HCT116 (cell line): ENCODE measurements around the gene CTLA4. TPM values are rescaled to one million over a fixed set of nuclear protein-coding genes. Genes with fewer than 3 reads are reported as not detected.

Experiments
- ATAC-seq: fragments of 200-7000 bp; cut with Tn5 transposase; 2 replicates; pipeline ENCODE4 v1.9.1; 2020; ENCODE audit warnings: mild to moderate bottlenecking, moderate library complexity
- BruUV-seq: library from RNA; stranded (reverse); fragments of 400-500 nt; replicated peaks from 2 replicates; lab custom pipeline; 2021; lab: Mats Ljungman, UMichigan
- CTCF ChIA-PET: fragments of 300-600 bp; sonication (Branson Sonifier 250); formaldehyde crosslinking; loops from one replicate; lab custom pipeline; 2021; ENCODE audit warnings: antibody characterized with exemption; lab: Charles Lee
- POLR2A ChIA-PET: fragments of 300-600, 350-600 bp; sonication (Branson Sonifier 250); formaldehyde crosslinking; loops from one replicate; lab custom pipeline; 2021; ENCODE audit warnings: antibody characterized with exemption; lab: Charles Lee
- RAD21 ChIA-PET, 2 experiments: fragments of 300-600 bp; sonication (Branson Sonifier 250); formaldehyde crosslinking; loops; one replicate each; lab custom pipeline; 2023; ENCODE audit warnings: low total read pairs in 2 of 2; ENCODE audit not compliant: uncharacterized antibody in 2 of 2, unreplicated experiment in 2 of 2, low non-redundant PET in 1 of 2; lab: Charles Lee
- DNase-seq: peaks from one replicate; pipeline ENCODE4 v3.0.0-alpha.2; 2010; ENCODE audit warnings: low read depth, low spot score
- H2AFZ ChIP-seq: fragments of 200-600 bp; shearing (Covaris generic), sonication (generic); 2 replicates; pipeline ENCODE4 v1.6.1; 2017; ENCODE audit warnings: low read depth, mixed run types, mixed read lengths, antibody characterized with exemption, low read length; ENCODE audit not compliant: poor library complexity, severe bottlenecking
- H3K27ac ChIP-seq: 2 replicates; pipeline ENCODE4 v1.5.1; 2012; ENCODE audit warnings: low read depth, low read length
- H3K27me3 ChIP-seq: fragments of 200-600 bp; sonication (generic); 2 replicates; pipeline ENCODE4 v1.6.1; 2016; ENCODE audit warnings: mixed run types, low read length, mixed read lengths; ENCODE audit not compliant: insufficient read depth
- H3K36me3 ChIP-seq, 2 experiments: fragments of 200-500 bp in 1 of 2; fragments of 200-600 bp in 1 of 2; sonication (Bioruptor generic) in 1 of 2; sonication (generic) in 1 of 2; 2 replicates each; pipeline versions ENCODE4 v1.5.1 to v1.6.1; 2014 to 2016; ENCODE audit warnings: low read length in 2 of 2, inconsistent platforms in 1 of 2, mixed read lengths in 1 of 2, mixed run types in 1 of 2; ENCODE audit not compliant: insufficient read depth in 2 of 2, control insufficient read depth in 1 of 2
- H3K4me1 ChIP-seq, 2 experiments: fragments of 200-600 bp in 1 of 2; sonication (generic) in 1 of 2; 2 replicates each; pipeline versions ENCODE4 v1.5.1 to v1.6.1; 2012 to 2017; ENCODE audit warnings: low read length in 2 of 2, inconsistent platforms in 1 of 2, mild to moderate bottlenecking in 1 of 2, mixed read lengths in 1 of 2, mixed run types in 1 of 2, moderate library complexity in 1 of 2; ENCODE audit not compliant: insufficient read depth in 2 of 2, control insufficient read depth in 1 of 2
- H3K4me2 ChIP-seq: fragments of 200-600 bp; sonication (generic); 2 replicates; pipeline ENCODE4 v1.6.1; 2017; ENCODE audit warnings: mixed run types, low read length, mixed read lengths
- H3K4me3 ChIP-seq, 2 experiments: fragments of 200-600 bp in 1 of 2; sonication (generic) in 1 of 2; replicated peaks in 1 of 2; 2 replicates each; pipeline ENCODE4 v1.5.1; 2011 to 2016; ENCODE audit warnings: low read length in 2 of 2, control low read depth in 1 of 2, low read depth in 1 of 2, mild to moderate bottlenecking in 1 of 2, mixed read lengths in 1 of 2, mixed run types in 1 of 2
- H3K79me2 ChIP-seq: fragments of 200-600 bp; sonication (generic); 2 replicates; pipeline ENCODE4 v1.6.1; 2017; ENCODE audit warnings: mild to moderate bottlenecking, mixed run types, low read length, moderate library complexity, mixed read lengths; ENCODE audit not compliant: insufficient read depth
- H3K9ac ChIP-seq: fragments of 200-600 bp; sonication (generic); 2 replicates; pipeline ENCODE4 v1.6.1; 2016; ENCODE audit warnings: low read length, mixed read lengths
- H3K9me2 ChIP-seq: fragments of 200-600 bp; sonication (generic), shearing (Covaris generic); 2 replicates; pipeline ENCODE4 v1.6.1; 2017; ENCODE audit warnings: mixed run types, mild to moderate bottlenecking, moderate library complexity; ENCODE audit not compliant: insufficient read depth
- H3K9me3 ChIP-seq, 2 experiments: fragments of 200-500 bp in 1 of 2; fragments of 200-600 bp in 1 of 2; sonication (Bioruptor generic) in 1 of 2; sonication (generic) in 1 of 2; 2 replicates each; pipeline ENCODE4 v1.6.1; 2014 to 2017; ENCODE audit warnings: low read length in 2 of 2, mixed read lengths in 2 of 2, inconsistent platforms in 1 of 2, low read depth in 1 of 2, mild to moderate bottlenecking in 1 of 2, mixed run types in 1 of 2, moderate library complexity in 1 of 2; ENCODE audit not compliant: control insufficient read depth in 1 of 2, insufficient read depth in 1 of 2
- H4K20me1 ChIP-seq: fragments of 200-600 bp; sonication (generic), shearing (Covaris generic); 2 replicates; pipeline ENCODE4 v1.6.1; 2017; ENCODE audit warnings: mixed run types, mild to moderate bottlenecking, moderate library complexity; ENCODE audit not compliant: insufficient read depth
- CBX3 ChIP-seq: IDR thresholded peaks from 2 replicates; pipeline ENCODE4 v1.6.1; 2012; ENCODE audit warnings: low read depth
- CEBPB ChIP-seq: IDR thresholded peaks from 2 replicates; pipeline ENCODE4 v1.6.1; 2012; ENCODE audit warnings: low read depth
- CTCF ChIP-seq, 3 experiments: fragments of 200-600 bp in 1 of 3; sonication (generic) in 1 of 3; IDR thresholded peaks in 2 of 3; conservative IDR thresholded peaks in 1 of 3; 2 replicates each; pipeline ENCODE4 v1.5.1; 2012 to 2017; ENCODE audit warnings: low read depth in 2 of 3, low read length in 2 of 3, antibody characterized with exemption in 1 of 3, borderline replicate concordance in 1 of 3, control low read depth in 1 of 3, mild to moderate bottlenecking in 1 of 3, mixed read lengths in 1 of 3, mixed run types in 1 of 3, moderate library complexity in 1 of 3; ENCODE audit not compliant: insufficient read depth in 1 of 3
- EGR1 ChIP-seq: IDR thresholded peaks from 2 replicates; pipeline ENCODE4 v1.6.1; 2012; ENCODE audit warnings: low read depth
- ELF1 ChIP-seq: IDR thresholded peaks from 2 replicates; pipeline ENCODE4 v1.6.1; 2012; ENCODE audit warnings: low read depth, borderline replicate concordance
- EZH2 ChIP-seq: fragments of 200-600 bp; sonication (generic); IDR thresholded peaks from 2 replicates; pipeline ENCODE4 v1.6.1; 2017; ENCODE audit warnings: antibody characterized with exemption, mixed run types
- EZH2phosphoT487 ChIP-seq: fragments of 200-600 bp; IDR thresholded peaks from 2 replicates; pipeline ENCODE4 v1.6.1; 2018; ENCODE audit warnings: antibody characterized with exemption, borderline replicate concordance
- FOSL1 ChIP-seq: IDR thresholded peaks from 2 replicates; pipeline ENCODE4 v1.6.1; 2012; ENCODE audit warnings: low read depth
- JUND ChIP-seq: IDR thresholded peaks from 2 replicates; pipeline ENCODE4 v1.6.1; 2012
- MAX ChIP-seq: IDR thresholded peaks from 2 replicates; pipeline ENCODE4 v1.6.1; 2012
- POLR2A ChIP-seq: IDR thresholded peaks from 2 replicates; pipeline ENCODE4 v1.7.0; 2011; ENCODE audit warnings: borderline replicate concordance; ENCODE audit not compliant: insufficient read depth, insufficient read length; ENCODE audit errors: extremely low read depth
- RAD21 ChIP-seq: IDR thresholded peaks from 2 replicates; pipeline ENCODE4 v1.6.1; 2012; ENCODE audit warnings: low read depth, mild to moderate bottlenecking
- REST ChIP-seq: IDR thresholded peaks from 2 replicates; pipeline ENCODE4 v1.6.1; 2012; ENCODE audit warnings: low read depth
- SIN3A ChIP-seq: IDR thresholded peaks from 2 replicates; pipeline ENCODE4 v1.6.1; 2012; ENCODE audit warnings: low read depth
- SRF ChIP-seq: IDR thresholded peaks from 2 replicates; pipeline ENCODE4 v1.6.1; 2012; ENCODE audit warnings: low read depth
- TCF7L2 ChIP-seq: IDR thresholded peaks from 2 replicates; pipeline ENCODE4 v1.7.0; 2011; ENCODE audit warnings: borderline replicate concordance, inconsistent platforms; ENCODE audit not compliant: insufficient read depth, insufficient read length; ENCODE audit errors: extremely low read depth
- YY1 ChIP-seq: IDR thresholded peaks from 2 replicates; pipeline ENCODE4 v1.6.1; 2011; ENCODE audit warnings: low read length, low read depth, moderate library complexity, mild to moderate bottlenecking; ENCODE audit not compliant: insufficient replicate concordance; ENCODE audit errors: extremely low read depth
- ZFX ChIP-seq: fragments of 450-650 bp; IDR thresholded peaks from 2 replicates; pipeline ENCODE4 v1.6.1; 2017
- intact Hi-C: fragments of 100-400 bp; cut with micrococcal nuclease; formaldehyde crosslinking; loops from 2 replicates; pipeline ENCODE4 v1.10.0; 2022
- total RNA-seq: library from RNA; stranded (reverse); gene quantifications from one replicate; pipeline ENCODE4 v1.2.1, GENCODE V29; 2021; ENCODE audit not compliant: unreplicated experiment
- TF ChIP-seq, protein P1 (sequence below): IDR thresholded peaks from 2 replicates; pipeline ENCODE4 v1.6.1; 2012
- TF ChIP-seq, protein P2 (sequence below): IDR thresholded peaks from 2 replicates; pipeline ENCODE4 v1.6.1; 2011; ENCODE audit warnings: mild to moderate bottlenecking, low read length, moderate library complexity; ENCODE audit not compliant: insufficient replicate concordance; ENCODE audit errors: extremely low read depth

The CTLA4 gene
- total RNA-seq, 1 experiment from 2014 or later, result 0.37 TPM

GRCh38 chr2:203875471-203875870 is 7.9 kb downstream of the CTLA4 start:
- ChIA-PET POLR2A (no interaction called here), CTCF (no interaction called here), RAD21 (no interaction called here)
- Histone ChIP-seq H3K79me2 (no peaks in the 10 kb centered on the region), H3K9me3 (no peaks in the 10 kb centered on the region), H3K4me3 (no peak overlapping the region), H3K4me2 (no peak overlapping the region), H2AFZ (no peak overlapping the region), H3K27me3 (peaks cover 9% of the 10 kb centered on the region; the same call in 1 of the 2 replicates), H3K36me3 (no peaks in the 10 kb centered on the region), H3K9ac (no peak overlapping the region), H4K20me1 (no peaks in the 10 kb centered on the region), H3K9me2 (no peaks in the 10 kb centered on the region), H3K27ac (no peak overlapping the region), H3K4me1 (no peaks in the 10 kb centered on the region)
- BruUV-seq, result no TSS peak
- TF ChIP-seq SRF, result no peak
- TF ChIP-seq CBX3, result no peak
- no peak for TF ChIP-seq EZH2
- TF ChIP-seq, protein P1, sequence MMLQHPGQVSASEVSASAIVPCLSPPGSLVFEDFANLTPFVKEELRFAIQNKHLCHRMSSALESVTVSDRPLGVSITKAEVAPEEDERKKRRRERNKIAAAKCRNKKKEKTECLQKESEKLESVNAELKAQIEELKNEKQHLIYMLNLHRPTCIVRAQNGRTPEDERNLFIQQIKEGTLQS, result no peak
- TF ChIP-seq RAD21, result no peak
- no peak for TF ChIP-seq JUND
- TF ChIP-seq CEBPB, result no peak
- TF ChIP-seq ELF1, result no peak
- no peak for TF ChIP-seq CTCF (IDR thresholded peaks at IDR 0.05 in 2 of 3, conservative IDR thresholded peaks at IDR 0.05 in 1 of 3; ENCODE audit: borderline replicate concordance in 1 of 3, insufficient read depth in 1 of 3, low read depth in 2 of 3, low read length in 2 of 3)
- TF ChIP-seq EZH2phosphoT487, result no peak
- no peak for TF ChIP-seq TCF7L2
- TF ChIP-seq FOSL1, result no peak
- TF ChIP-seq MAX, result no peak
- no peak for TF ChIP-seq REST
- TF ChIP-seq, protein P2, sequence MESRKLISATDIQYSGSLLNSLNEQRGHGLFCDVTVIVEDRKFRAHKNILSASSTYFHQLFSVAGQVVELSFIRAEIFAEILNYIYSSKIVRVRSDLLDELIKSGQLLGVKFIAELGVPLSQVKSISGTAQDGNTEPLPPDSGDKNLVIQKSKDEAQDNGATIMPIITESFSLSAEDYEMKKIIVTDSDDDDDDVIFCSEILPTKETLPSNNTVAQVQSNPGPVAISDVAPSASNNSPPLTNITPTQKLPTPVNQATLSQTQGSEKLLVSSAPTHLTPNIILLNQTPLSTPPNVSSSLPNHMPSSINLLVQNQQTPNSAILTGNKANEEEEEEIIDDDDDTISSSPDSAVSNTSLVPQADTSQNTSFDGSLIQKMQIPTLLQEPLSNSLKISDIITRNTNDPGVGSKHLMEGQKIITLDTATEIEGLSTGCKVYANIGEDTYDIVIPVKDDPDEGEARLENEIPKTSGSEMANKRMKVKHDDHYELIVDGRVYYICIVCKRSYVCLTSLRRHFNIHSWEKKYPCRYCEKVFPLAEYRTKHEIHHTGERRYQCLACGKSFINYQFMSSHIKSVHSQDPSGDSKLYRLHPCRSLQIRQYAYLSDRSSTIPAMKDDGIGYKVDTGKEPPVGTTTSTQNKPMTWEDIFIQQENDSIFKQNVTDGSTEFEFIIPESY, result no peak
- TF ChIP-seq ZFX, result no peak
- no peak for TF ChIP-seq SIN3A
- no peak for TF ChIP-seq YY1
- no peak for TF ChIP-seq POLR2A
- no peak for TF ChIP-seq EGR1
- no peak for ATAC-seq
- DNase-seq, result no peak
- intact Hi-C loops, result no loop called here
